ENCODE measurements around the gene OR7C1. TPM values are rescaled to one million over a fixed set of nuclear protein-coding genes. Genes with fewer than 3 reads are reported as not detected.

The OR7C1 gene
- total and polyA plus RNA-seq, 2 of the 13 experiments (the other 11 are each of a cell fraction or from before 2014, with no cell fraction given) = not detected

DNA sequence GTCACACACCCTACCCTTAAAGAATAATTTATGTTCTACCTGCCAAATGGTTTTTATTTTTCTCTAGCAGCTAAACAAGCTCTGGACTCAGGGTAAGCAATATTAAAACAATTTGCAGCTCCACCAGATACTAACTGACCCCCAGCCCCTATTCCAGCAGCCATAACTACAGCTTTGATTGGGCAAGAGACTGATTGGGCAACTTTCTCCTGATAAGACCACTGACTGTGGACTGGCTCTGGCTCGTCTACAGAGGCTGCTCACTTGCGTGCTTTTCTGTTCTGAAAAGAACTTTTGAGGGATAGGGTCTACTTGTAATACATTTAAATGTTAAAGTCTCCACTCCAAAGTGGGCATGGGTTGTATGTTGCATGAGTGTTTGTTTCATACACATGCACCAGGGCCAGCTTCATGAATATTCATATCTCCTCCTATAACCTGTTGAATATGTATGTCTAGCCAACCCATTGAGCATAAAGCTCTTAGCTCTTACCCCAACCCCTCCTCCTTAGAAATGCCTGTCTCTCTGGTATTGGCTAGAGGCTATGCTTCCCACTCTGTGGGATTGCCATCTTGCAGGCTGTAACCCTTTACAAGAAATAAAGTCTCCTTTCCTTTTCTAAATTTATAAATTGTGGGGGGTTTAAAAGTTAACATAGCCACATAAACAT, 19.9 kb downstream of the OR7C1 start:
- ATAC-seq (no peak), FAIRE-seq (no peak), DNase-seq (ENCODE audit: low spot score) (no peak)
- in situ Hi-C loops (cut with HindIII; ENCODE audit: extremely low pct_ligation_motif_present, low pct_unique_long_range_greater_than_20kb) (no loop called here), intact Hi-C loops (cut with micrococcal nuclease; ENCODE audit: unreplicated experiment) (no loop called here)
- H3K9ac ChIP-seq (ENCODE audit: insufficient read depth, low read depth, low read length) = no peak overlapping the region
- H3K9me3 ChIP-seq (ENCODE audit: low read length) = no peaks in the 10 kb centered on the region
- WGBS (ENCODE audit: low lambda C conversion rate) = 13% methylated on average over 2 of the region's 2 CpGs
- no peaks in the 10 kb centered on the region for H3K36me3 ChIP-seq (replicated peaks in 1 of 2; ENCODE audit: control insufficient read depth in 1 of 2, insufficient read depth in 2 of 2, low read length in 2 of 2)
- H3K27me3 ChIP-seq (ENCODE audit: control insufficient read depth in 1 of 2, insufficient read depth in 2 of 2, low read length in 2 of 2) = no peaks in the 10 kb centered on the region
- no peaks in the 10 kb centered on the region for H3K79me2 ChIP-seq (ENCODE audit: insufficient read depth, low read length)
- H3K4me3 ChIP-seq (replicated peaks in 1 of 3; ENCODE audit: insufficient read depth in 1 of 3, low read depth in 2 of 3, low read length in 3 of 3) = no peak overlapping the region
- ChIA-PET POLR2A (no interaction called here), CTCF (ENCODE audit: low intra/inter-chr PET ratio, low total read pairs) (no interaction called here)
- no peak overlapping the region for H3K27ac ChIP-seq (ENCODE audit: extremely low read length, insufficient read depth, low read length)
- H2AFZ ChIP-seq (ENCODE audit: low read length) = peak overlapping the region; percentile 15
- peak; percentile 65; the same call in 1 of the 2 replicates for TF ChIP-seq CEBPB (IDR thresholded peaks at IDR 0.05; ENCODE audit: borderline replicate concordance, low read depth, low read length)
- TF ChIP-seq CEBPG (CRISPR knock-in tag; IDR thresholded peaks at IDR 0.05) = peak; percentile 27; the same call in 1 of the 2 replicates
- TF ChIP-seq ZBTB40 (IDR thresholded peaks at IDR 0.05) = no peak
- TF ChIP-seq ZBTB40 (CRISPR knock-in tag; IDR thresholded peaks at IDR 0.05) = no peak
- H3K4me2 ChIP-seq (ENCODE audit: low read depth, low read length) = no peak overlapping the region
- no TSS peak for BruUV-seq (replicated peaks)
- H3K4me1 ChIP-seq (ENCODE audit: insufficient read depth, low read length) = no peaks in the 10 kb centered on the region
- H4K20me1 ChIP-seq (ENCODE audit: insufficient read depth, low read length) = no peaks in the 10 kb centered on the region
